Neural progenitor cell (in vitro differentiated cells): ENCODE data around the gene ANKRD23.

Experiments
- CTCF ChIP-seq: fragments of 200-600 bp; sonication (generic); IDR thresholded peaks from 2 replicates; pipeline ENCODE4 v1.5.1; 2017; ENCODE audit warnings: antibody characterized with exemption, mild to moderate bottlenecking
- EZH2 ChIP-seq: fragments of 200-600 bp; sonication (generic); IDR thresholded peaks from 2 replicates; pipeline ENCODE4 v1.6.1; 2017; ENCODE audit warnings: antibody characterized with exemption, mild to moderate bottlenecking, moderate library complexity

DNA sequence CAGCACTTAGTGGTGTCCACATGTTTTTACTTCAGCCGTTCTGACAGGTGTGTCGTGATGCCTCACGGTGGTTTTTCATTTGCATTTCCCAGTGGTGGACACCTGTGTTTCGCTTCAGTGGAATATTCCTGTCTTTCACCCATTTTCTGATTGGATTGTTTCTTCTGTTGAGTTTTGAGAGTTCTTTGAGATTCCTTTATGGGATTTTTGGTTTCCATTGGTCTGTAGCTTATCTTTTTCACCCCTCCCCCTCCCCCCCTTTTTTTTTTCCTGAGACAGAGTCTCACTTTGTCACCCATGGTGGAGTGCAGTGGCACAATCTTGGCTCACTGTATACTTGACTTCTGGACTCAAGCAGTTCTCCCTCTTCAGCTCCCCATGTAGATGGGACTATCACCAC, 8.0 kb downstream of the ANKRD23 start:
- TF ChIP-seq CTCF (no peak), EZH2 (no peak)
